Islet precursor cell (in vitro differentiated cells): Measurements from ENCODE around the gene ATOX1.

Experiments used
- DNase-seq: peaks from one replicate; pipeline ENCODE4 v3.0.0-alpha.2; 2018

The ATOX1 gene

DNA sequence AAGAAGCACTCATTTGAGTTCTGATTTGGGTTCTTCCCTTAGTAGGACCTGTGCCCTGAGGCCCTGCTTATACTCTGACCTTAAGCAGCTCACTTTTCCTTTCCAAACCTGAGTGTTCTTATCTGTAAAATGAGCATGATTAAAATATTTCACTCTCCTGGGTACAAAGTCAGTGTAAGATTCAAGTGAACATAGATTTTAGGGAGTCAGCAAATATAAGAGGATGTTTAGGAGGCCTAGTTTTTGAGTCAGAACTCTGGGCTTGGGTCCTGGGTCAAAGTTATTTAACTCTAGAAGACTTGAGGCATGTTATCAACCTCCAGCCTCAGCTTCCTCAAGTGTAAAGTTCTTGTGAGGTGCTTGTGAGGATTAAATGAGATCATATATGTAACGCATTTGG is 63.0 kb downstream of the ATOX1 start:
- DNase-seq, result peak; percentile 12

DNA sequence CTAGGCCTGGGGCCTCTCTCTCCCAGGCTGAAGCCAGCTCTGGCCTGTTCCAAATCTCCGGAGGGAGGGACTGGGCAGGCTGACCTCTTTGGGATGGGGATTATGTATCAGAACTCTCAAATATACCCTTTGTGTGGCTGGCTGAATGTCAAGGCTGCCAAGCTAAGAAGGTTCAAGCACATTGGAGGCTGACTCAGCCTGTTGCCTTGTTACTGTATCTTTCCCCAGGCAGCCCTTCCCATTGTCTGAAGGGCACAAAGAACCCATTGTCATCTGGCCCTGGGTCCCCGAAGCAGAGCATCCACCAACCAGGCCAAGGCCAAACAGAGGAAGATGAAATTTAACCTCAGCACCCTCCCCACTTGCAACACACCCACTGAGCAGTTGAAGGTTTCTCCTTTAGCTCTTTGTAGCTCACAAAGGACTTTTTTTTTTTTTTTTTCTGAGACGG is 64.4 kb downstream of the ATOX1 start:
- DNase-seq, result peak; percentile 89
